Measurements from ENCODE around the gene PANK1.
A peak's percentile ranks its signal among the peaks of the same experiment; 100 is the strongest.

The PANK1 gene

DNA sequence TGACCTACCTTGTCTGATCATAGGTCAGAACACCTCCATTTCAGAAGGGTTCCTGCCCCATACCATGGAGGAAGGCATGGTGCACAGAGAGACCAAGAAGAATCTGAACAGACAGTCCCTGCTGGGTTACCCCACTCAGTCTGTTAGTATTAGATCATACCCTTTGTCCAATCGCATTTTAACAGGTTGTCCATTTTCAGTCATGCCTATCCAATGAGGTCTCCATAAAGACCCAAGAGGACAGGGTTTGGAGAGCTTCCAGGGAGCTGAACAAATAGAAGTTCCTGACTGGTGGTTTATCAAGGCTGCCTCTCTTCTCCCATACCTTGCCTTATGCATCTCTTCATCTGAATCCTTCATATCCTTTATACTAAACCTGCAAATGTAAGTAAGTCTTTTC, 88.4 kb downstream of the PANK1 start:
- no peak for TF ChIP-seq TAF1 (IDR thresholded peaks at IDR 0.05; ENCODE audit: low read depth)
- no peak for TF ChIP-seq RAD21 (IDR thresholded peaks at IDR 0.05; ENCODE audit: low read depth)
- TF ChIP-seq CEBPB (IDR thresholded peaks at IDR 0.05) = no peak
- TF ChIP-seq TCF12 (IDR thresholded peaks at IDR 0.05; ENCODE audit: low read depth) = no peak
- 0 out of 2 replicates have a peak, but pooled peaks have one; percentile 12 for TF ChIP-seq NFIC (IDR thresholded peaks at IDR 0.05)
- no peak for TF ChIP-seq ZBTB7A (IDR thresholded peaks at IDR 0.05; ENCODE audit: low read depth)

DNA sequence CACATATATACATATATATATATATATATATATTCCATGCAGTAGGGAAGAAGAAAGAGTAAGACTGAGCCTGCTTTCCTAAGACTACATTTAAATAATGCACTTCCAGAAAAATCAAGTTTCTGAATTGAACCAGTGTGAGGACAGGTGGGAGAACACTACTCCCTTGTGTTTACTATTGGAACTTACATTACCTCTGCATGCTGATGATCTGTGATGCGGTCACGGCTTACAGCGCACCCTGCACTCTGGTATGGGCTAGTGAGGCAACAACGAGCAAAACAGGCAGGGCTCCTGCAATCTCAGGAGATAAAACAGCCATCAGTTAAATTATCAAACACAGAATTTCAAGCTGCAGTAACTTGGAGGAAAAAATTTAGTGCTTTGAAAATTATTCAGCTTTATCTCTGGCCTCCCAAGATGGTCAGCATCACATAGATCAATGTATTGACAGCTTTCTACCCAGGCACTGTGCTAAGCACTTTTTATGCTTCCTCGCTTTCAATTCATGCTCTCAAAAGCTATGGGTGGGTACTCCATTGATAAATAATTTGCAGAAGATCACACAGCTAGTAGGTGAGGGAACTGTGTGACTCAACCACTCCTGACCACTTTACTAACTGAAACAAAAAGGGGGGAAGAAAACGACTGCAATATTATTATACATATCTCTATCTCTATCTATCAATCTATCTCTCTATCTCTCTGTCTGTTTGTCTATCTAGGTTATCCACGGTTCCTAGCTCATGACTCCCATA, 89.2 kb downstream of the PANK1 start:
- TF ChIP-seq ZBTB7A (IDR thresholded peaks at IDR 0.05; ENCODE audit: low read depth) (no peak), RAD21 (IDR thresholded peaks at IDR 0.05; ENCODE audit: low read depth) (peak; percentile 65)

DNA sequence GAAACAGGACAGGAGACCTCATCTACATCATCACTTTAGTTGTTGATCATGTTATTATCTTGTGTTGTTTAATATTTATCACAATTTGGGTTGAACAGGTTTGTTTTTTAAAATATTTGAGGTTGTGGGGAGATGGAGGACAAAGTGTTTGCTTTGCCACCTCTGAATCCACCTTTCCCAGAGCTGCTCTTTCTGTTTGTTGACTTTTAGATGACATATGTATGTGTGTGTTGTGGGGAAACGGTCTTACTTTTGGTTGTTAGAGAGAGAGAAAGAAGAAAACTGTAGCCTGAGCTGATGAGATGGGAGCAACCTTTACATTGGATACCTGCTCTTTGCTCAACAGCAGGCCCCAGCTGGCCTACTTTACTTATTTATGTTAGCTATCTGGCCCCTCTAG, 90.6 kb downstream of the PANK1 start:
- TF ChIP-seq NFIC (IDR thresholded peaks at IDR 0.05) (no peak), EP300 (IDR thresholded peaks at IDR 0.05; ENCODE audit: borderline replicate concordance) (no peak), FOXM1 (IDR thresholded peaks at IDR 0.05; ENCODE audit: borderline replicate concordance, low read depth) (no peak), ZBTB7A (IDR thresholded peaks at IDR 0.05; ENCODE audit: low read depth) (no peak), TAF1 (IDR thresholded peaks at IDR 0.05; ENCODE audit: low read depth) (no peak)

DNA sequence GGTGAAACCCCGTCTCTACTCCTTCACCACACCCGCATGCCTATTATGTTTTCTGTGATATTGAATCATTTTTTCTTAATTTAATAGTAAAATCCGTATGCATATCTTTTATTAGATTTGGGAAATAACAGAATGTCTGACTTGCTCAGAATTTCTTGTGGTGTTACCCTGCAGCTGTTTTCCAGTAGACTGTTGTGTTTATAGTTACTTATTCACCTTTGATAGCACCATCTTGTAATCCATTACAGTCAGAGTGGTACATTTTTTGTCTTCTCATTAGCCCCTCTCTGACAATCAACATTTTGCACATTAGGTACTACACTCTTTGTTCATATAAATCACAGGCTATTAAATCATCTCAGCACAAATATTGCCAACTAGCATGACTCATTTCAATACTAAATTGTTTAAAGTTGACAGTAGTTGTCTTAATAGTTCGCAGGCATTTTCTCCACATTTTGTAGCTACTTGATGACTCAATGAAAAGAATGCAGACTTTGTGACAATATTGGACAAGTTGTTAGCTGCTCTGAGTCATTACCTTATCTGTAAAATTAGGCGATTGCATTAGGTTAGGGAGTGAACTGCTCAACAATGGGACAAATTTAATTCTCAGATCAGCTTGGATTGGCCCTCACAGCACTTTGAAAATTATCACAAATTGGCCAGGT, 91.8 kb downstream of the PANK1 start:
- TF ChIP-seq CEBPB (IDR thresholded peaks at IDR 0.05) (peak; percentile 53; the same call in 1 of the 2 replicates), FOXM1 (IDR thresholded peaks at IDR 0.05; ENCODE audit: borderline replicate concordance, low read depth) (peak; percentile 84), TEAD4 (IDR thresholded peaks at IDR 0.05) (peak; percentile 90), ZBTB7A (IDR thresholded peaks at IDR 0.05; ENCODE audit: low read depth) (no peak), NFIC (IDR thresholded peaks at IDR 0.05) (peak; percentile 90), CREB1 (IDR thresholded peaks at IDR 0.05; ENCODE audit: low read depth) (no peak), YY1 (IDR thresholded peaks at IDR 0.05; ENCODE audit: low read depth) (no peak; the same call in 1 of the 2 replicates), TAF1 (IDR thresholded peaks at IDR 0.05; ENCODE audit: low read depth) (no peak), EP300 (IDR thresholded peaks at IDR 0.05; ENCODE audit: borderline replicate concordance) (peak; percentile 89), TCF12 (IDR thresholded peaks at IDR 0.05; ENCODE audit: low read depth) (peak; percentile 87), RAD21 (IDR thresholded peaks at IDR 0.05; ENCODE audit: low read depth) (no peak), EGR1 (IDR thresholded peaks at IDR 0.05) (no peak)
- TF ChIP-seq, protein P1, sequence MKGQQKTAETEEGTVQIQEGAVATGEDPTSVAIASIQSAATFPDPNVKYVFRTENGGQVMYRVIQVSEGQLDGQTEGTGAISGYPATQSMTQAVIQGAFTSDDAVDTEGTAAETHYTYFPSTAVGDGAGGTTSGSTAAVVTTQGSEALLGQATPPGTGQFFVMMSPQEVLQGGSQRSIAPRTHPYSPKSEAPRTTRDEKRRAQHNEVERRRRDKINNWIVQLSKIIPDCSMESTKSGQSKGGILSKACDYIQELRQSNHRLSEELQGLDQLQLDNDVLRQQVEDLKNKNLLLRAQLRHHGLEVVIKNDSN (IDR thresholded peaks at IDR 0.05) = no peak
- TF ChIP-seq, protein P2, sequence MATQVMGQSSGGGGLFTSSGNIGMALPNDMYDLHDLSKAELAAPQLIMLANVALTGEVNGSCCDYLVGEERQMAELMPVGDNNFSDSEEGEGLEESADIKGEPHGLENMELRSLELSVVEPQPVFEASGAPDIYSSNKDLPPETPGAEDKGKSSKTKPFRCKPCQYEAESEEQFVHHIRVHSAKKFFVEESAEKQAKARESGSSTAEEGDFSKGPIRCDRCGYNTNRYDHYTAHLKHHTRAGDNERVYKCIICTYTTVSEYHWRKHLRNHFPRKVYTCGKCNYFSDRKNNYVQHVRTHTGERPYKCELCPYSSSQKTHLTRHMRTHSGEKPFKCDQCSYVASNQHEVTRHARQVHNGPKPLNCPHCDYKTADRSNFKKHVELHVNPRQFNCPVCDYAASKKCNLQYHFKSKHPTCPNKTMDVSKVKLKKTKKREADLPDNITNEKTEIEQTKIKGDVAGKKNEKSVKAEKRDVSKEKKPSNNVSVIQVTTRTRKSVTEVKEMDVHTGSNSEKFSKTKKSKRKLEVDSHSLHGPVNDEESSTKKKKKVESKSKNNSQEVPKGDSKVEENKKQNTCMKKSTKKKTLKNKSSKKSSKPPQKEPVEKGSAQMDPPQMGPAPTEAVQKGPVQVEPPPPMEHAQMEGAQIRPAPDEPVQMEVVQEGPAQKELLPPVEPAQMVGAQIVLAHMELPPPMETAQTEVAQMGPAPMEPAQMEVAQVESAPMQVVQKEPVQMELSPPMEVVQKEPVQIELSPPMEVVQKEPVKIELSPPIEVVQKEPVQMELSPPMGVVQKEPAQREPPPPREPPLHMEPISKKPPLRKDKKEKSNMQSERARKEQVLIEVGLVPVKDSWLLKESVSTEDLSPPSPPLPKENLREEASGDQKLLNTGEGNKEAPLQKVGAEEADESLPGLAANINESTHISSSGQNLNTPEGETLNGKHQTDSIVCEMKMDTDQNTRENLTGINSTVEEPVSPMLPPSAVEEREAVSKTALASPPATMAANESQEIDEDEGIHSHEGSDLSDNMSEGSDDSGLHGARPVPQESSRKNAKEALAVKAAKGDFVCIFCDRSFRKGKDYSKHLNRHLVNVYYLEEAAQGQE (IDR thresholded peaks at IDR 0.05; ENCODE audit: low read depth) = no peak
- TF ChIP-seq, protein P3, sequence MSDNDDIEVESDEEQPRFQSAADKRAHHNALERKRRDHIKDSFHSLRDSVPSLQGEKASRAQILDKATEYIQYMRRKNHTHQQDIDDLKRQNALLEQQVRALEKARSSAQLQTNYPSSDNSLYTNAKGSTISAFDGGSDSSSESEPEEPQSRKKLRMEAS (IDR thresholded peaks at IDR 0.05) = no peak; the same call in 1 of the 2 replicates

DNA sequence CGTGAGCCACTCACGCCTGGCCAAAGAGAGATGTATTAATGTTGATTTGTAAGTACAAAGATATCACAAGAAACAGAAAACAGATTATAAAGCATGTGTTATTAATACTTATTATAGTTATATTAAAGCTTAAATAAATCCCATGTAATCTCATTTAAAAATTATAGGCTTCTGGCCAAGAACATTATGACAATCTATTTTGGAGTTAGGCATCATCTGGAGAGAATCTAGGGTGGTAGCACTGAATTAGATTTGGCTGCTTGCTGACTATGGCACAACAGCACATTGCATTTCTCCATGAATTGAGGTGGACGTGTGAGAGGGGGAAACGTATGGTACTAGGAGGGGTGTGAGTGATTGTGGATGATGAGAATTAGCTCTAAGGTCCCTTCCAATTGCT, 92.8 kb downstream of the PANK1 start:
- TF ChIP-seq EGR1 (IDR thresholded peaks at IDR 0.05) = no peak
- TF ChIP-seq FOXM1 (IDR thresholded peaks at IDR 0.05; ENCODE audit: borderline replicate concordance, low read depth) = no peak
- TF ChIP-seq, protein P1 (IDR thresholded peaks at IDR 0.05) = no peak
- no peak for TF ChIP-seq EP300 (IDR thresholded peaks at IDR 0.05; ENCODE audit: borderline replicate concordance)
- TF ChIP-seq TEAD4 (IDR thresholded peaks at IDR 0.05) = no peak
- TF ChIP-seq RAD21 (IDR thresholded peaks at IDR 0.05; ENCODE audit: low read depth) = no peak

DNA sequence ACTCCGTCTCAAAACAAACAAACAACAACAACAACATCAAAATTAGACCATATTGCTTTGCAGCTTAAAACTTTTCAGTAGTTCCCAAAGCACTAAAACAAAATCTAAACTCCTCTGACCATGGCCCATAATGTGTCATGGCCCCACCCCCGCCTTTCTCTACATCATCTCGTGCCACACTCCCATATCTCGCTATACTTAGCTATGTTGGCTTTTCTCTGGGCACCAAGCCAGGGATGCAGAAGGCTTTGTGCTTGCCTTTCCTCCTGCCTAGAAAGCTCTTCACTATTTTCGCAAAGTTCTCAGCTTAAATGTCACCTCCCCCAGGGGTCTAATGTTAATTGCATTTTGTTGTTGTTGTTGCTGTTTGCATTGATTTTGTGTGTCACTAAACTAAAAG, 94.5 kb downstream of the PANK1 start:
- TF ChIP-seq TAF1 (IDR thresholded peaks at IDR 0.05; ENCODE audit: low read depth) (no peak), EP300 (IDR thresholded peaks at IDR 0.05; ENCODE audit: borderline replicate concordance) (peak; percentile 10; the same call in 1 of the 2 replicates), CEBPB (IDR thresholded peaks at IDR 0.05) (no peak), NFIC (IDR thresholded peaks at IDR 0.05) (peak; percentile 51)
- TF ChIP-seq, protein P1 (IDR thresholded peaks at IDR 0.05) = no peak

DNA sequence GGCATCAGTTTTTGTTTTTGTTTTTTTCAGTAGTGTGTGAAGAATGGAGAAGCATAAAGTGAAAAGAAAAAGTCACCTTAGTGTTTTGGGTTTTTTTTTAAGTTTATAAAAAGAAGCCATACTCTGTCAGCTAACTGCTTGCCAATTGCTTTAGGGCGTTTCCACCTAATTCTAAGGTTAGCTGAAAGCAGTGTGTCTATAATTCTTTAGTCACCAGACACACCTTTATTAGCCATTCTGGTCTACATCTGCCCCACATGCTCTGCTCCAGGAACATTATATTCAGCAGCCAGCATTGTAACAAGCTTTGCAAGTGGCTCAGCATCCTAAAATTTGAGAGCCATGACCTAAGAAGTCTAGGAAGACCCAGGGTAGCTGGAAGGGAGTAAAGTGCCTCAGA, 95.5 kb downstream of the PANK1 start:
- TF ChIP-seq TCF12 (IDR thresholded peaks at IDR 0.05; ENCODE audit: low read depth) = no peak
- no peak for TF ChIP-seq YY1 (IDR thresholded peaks at IDR 0.05; ENCODE audit: low read depth)
- TF ChIP-seq TEAD4 (IDR thresholded peaks at IDR 0.05) = no peak
- no peak for TF ChIP-seq NFIC (IDR thresholded peaks at IDR 0.05)
- TF ChIP-seq EGR1 (IDR thresholded peaks at IDR 0.05) = no peak
- TF ChIP-seq, protein P3 (IDR thresholded peaks at IDR 0.05) = no peak
- TF ChIP-seq, protein P2 (IDR thresholded peaks at IDR 0.05; ENCODE audit: low read depth) = no peak
- TF ChIP-seq FOXM1 (IDR thresholded peaks at IDR 0.05; ENCODE audit: borderline replicate concordance, low read depth) = no peak
- no peak for TF ChIP-seq ZBTB7A (IDR thresholded peaks at IDR 0.05; ENCODE audit: low read depth)
